Measurements from ENCODE around the gene UGT1A4.
A peak's percentile ranks its signal among the peaks of the same experiment; 100 is the strongest.
"Not testable (repeated sequence)": the region's sequence is repeated elsewhere in the genome, so short reads cannot be mapped to it uniquely, and the experiment has no call there.

UGT1A4 gene

DNA sequence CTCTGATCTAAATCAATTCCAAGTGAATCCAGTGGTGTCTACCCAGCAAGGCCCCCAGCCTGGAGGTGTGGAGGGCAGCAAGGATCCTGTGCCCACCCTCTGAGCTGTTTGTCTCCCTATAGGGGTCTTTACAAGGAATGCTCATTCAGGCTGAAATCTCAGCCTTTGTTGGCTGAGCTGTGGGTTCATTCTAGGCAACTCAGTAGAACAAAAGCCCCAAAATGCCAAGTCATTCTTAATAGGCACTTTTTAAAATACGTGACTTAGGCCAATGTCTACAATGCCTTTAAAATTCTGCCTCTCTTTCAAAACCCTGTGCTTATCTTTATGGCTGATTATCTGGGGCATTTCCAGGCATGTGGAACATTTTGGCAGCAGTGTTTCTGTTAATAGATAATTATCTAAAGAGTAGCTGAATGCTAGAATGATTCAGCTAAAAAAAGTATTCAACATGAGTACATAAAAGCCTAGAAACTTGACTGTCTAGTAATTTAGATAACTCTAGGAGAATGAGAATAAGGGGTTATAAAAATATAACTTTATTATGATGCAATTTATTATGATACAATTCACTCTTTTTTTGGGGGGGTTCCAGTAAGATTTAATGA is 18.4 kb upstream of the UGT1A4 start:
- DNase-seq = no peak

DNA sequence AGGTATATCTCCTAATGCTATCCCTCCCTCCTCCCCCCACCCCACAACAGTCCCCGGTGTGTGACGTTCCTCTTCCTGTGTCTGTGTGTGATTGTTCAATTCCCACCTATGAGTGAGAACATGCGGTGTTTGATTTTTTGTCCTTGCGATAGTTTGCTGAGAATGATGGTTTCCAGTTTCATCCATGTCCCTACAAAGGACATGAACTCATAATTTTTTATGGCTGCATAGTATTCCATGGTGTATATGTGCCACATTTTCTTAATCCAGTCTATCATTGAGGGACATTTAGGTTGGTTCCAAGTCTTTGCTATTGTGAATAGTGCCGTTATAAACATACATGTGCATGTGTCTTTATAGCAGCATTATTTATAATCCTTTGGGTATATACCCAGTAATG is 17.7 kb upstream of the UGT1A4 start:
- not testable (repeated sequence) for DNase-seq

DNA sequence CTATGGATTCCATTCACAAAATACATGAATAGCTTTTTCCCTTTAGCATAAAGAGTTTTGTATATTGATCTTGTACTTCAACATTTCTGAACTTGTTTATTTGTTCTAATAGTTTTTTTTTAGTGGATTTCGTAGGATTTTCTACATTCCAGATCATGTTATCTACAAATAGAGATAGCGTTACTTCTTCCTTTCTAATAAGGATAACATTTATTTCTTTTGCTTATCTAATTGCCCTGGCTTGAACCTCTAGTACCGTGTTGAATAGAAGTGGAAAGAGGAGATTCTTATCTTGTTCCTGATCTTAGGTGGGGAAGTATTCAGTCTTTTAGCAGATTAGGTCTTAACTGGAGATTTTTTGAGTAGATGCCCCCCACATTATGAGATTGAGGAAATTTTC is 16.3 kb upstream of the UGT1A4 start:
- DNase-seq = no peak

DNA sequence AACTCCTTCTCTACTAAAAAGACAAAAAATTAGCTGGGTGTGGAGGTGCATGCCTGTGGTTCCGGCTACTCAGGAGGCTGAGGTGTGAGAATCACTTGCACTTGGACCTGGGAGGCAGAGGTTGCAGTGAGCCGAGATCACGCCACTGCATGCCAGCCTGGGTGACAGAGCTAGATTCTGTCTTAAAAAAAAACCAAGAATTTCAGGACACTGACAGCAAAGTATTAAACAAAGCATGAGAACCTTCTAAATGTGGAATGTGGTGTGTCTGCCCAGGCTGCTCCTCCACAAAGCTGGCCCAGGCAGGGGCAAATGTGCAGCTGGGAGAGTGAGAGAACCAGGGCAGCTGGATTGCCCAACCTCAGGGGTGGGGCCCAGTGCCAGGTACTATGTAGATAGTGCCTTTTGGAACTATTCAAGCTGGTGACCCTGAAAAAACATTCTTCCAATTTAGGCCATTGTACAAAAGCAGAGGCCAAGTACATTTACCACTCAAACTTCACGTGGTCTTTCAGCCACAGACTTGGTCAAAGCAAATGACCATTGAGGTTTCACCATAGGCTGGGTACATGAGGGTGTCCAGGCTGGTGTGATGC is 12.5 kb upstream of the UGT1A4 start:
- DNase-seq = no peak

DNA sequence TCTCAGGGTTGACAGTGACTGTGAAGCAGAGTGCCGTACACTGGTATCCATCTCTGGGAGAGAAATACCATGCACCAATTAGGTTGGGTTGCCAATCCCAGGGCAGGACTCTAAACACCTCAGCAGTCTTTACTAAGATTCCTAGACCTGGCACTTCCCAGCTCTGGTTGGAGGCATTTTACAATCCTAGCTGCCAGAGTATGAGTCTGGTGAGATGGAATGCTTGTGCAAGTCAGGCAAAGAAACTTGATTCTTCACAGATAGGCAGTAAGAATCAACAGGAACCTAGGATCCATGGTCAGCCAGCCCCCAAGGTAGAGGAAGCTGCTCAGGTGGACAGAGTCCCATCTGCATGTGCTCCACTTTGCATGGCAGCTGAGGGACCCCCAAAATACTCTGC is 11.8 kb upstream of the UGT1A4 start:
- no peak for DNase-seq

DNA sequence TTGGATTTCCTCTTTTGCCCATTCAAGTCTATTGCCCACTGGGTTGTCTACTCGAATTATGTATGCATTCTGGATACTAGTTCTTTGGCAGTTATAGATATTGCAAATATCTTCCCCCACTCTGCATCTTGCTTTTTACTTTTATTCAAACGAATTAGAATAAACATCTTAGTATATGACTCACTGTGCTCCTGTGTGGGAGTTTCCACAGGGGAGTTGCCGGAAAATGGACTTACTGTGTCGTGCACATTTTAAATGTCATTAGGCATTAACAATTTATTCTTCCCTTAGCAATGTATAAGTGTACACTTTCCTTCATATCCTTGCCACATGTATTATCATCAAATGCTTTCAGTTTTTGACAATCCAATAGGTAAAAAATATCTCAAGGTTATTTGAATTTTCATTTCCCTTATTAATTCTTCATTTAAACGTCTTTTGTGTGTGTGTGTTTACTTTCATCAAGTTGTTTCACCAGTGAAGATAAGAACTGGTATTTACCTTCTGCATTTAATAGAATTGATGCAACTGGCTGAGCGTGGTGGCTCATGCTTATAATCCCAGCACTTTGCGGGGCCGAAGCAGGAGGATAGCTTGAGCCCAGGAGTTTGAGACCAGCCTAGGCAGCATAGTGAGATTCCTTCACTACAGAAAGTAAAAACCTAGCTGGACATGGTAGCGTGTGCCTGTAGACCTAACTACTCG is 10.4 kb upstream of the UGT1A4 start:
- DNase-seq = no peak

DNA sequence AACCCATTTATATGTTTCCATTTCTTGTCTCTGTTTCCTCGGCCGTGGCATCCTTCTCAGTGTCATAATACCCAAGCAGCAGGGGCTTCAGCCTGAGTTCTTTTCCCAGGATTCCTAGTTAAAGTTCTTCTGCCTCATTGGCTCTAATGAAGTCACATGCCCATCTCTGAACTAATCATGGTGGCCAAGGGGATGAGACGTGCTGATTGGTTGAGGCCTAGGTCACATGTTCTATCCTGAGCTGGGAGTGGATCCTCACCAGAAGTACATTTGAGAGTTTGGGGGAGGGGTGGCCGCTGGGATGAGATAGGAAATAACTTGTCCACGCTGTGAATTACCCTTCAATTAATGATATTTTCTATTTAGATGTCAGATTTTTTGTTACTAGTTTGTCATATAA is 9.6 kb upstream of the UGT1A4 start:
- DNase-seq = no peak

DNA sequence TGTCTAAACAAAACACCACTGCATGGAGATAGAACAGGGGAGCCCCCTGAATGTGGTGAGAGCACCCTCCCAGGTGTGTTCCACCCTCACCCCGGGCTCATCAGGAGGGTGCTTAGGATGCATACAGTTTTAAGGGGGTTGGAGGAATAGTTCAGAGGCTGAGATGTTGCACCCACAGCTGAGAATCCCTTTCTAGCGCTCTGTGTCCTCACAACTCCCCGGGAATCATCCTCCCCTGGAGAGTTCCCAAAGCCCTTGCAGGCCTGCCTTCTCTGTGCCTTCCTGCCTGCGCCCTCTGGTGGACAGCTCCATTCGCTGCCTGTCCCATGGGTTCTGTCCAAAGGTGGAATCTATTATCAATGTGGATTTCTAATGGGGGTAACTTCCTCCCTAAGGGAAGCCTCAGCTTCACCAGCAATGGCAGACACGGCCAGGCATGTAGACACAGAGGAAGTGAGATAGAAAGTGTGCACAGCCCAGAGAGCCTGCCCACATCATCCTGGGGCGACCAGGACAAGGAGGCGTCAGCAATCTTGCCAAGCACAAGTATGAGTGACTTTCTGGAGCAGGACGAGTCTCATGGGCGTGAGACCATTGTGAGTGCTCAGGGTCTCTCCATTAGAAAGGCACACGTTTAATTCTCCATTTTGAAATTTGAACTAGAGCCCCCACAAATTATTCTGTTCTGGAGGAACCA is 7.1 kb upstream of the UGT1A4 start:
- peak; percentile 63 for DNase-seq

DNA sequence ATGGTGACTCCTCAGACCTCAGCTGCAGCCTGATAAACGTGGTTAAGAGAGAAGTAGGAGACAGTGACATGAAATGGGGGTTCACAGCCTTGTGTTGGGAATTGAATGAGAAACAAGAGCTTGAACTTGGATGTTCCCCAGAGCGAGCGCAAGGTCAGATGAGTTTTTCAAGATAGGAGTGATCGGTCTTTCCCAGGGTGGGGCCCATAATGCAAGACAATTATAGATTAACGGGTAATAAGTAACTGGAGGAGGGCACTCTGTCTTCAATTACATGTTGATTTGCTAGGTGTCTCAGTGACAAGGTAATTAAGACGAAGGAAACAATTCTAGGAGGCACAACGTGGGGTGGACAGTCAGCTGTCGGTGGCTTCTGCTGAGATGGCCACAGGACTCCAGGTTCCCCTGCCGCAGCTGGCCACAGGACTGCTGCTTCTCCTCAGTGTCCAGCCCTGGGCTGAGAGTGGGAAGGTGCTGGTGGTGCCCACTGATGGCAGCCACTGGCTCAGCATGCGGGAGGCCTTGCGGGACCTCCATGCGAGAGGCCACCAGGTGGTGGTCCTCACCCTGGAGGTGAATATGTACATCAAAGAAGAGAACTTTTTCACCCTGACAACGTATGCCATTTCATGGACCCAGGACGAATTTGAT is 5.8 kb upstream of the UGT1A4 start, which contains the start of gene UGT1A5:
Gene UGT1A5 (plus strand): TSS at position 297 of the 651 bp plus-strand sequence. CDS start 85 bp downstream, at position 382.
- DNase-seq = no peak

DNA sequence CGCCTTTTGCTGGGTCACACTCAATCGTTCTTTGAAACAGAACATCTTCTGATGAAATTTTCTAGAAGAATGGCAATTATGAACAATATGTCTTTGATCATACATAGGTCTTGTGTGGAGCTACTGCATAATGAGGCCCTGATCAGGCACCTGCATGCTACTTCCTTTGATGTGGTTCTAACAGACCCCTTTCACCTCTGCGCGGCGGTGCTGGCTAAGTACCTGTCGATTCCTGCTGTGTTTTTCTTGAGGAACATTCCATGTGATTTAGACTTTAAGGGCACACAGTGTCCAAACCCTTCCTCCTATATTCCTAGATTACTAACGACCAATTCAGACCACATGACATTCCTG is 5.3 kb upstream of the UGT1A4 start:
- DNase-seq = no peak

DNA sequence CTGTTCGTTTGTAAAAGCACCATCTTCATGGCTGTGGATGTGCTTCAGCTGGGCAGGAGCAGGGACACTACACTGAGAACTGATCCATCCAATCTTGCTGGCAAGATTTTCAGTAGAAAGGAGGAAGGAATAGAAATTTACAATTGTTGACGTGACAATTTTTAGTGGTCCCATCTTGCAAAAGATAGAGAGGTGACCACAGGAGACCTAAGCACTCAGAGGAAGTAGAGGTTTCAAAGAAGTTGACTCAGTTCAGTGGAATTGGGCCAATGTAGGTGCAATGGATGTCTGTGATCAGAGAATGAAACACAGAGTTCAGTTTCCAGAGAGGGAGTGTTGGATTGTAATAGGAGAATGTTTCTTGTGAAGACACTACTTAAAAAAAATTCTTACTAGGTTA is 4.4 kb upstream of the UGT1A4 start:
- DNase-seq = no peak

DNA sequence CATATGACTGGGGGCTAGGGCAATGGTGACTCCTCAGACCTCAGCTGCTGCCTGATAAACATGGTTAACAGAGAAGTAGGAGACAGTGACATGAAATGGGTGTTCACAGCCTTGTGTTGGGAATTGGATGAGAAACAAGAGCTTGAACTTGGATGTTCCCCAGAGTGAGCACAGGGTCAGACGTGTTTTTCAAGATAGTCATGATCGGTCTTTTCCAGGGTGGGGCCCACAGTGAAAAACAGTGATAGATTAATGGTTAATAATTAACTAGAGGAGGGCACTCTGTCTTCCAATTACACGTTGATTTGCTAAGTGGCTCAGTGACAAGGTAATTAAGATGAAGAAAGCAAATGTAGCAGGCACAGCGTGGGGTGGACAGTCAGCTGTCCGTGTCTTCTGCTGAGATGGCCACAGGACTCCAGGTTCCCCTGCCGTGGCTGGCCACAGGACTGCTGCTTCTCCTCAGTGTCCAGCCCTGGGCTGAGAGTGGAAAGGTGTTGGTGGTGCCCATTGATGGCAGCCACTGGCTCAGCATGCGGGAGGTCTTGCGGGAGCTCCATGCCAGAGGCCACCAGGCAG is 10.3 kb downstream of the UGT1A4 start, which contains the start of gene UGT1A3:
Gene UGT1A3 (plus strand): TSS at position 320 of the 579 bp plus-strand sequence. CDS start 85 bp downstream, at position 405.
- no peak for DNase-seq

DNA sequence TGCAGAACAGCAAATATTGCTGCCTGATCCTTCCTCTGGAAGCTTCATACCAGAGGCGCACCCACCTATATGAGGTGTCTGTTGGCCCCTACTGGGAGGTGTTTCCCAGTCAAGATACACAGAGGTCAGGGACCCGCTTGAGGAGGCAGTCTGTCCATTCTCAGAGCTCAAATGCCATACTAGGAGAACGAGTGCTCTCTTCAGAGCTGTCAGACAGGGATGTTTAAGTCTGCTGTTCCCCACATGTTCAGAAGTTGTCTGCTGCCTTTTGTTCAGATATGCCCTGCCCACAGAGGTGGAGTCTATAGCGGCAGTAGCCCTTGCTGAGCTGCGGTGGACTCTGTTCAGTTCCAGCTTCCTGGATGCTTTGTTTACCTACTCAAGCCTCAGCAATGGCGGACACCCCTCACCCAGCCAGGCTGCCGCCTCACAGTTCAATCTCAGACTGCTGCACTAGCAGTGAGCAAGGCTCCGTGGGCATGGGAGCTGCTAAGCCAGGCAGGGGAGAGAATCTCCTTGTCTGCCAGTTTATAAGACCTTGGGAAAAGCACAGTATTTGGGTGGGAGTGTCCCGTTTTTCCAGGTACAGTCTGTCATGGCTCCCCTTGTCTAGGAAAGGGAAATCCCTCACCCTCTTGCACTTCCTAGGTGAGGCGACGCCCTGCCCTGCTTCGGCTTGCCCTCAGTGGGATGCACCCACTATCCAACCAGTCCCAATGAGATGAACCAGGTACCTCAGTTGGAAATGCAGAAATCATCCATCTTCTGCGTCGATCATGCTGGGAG is 18.5 kb downstream of the UGT1A4 start:
- not testable (repeated sequence) for DNase-seq

DNA sequence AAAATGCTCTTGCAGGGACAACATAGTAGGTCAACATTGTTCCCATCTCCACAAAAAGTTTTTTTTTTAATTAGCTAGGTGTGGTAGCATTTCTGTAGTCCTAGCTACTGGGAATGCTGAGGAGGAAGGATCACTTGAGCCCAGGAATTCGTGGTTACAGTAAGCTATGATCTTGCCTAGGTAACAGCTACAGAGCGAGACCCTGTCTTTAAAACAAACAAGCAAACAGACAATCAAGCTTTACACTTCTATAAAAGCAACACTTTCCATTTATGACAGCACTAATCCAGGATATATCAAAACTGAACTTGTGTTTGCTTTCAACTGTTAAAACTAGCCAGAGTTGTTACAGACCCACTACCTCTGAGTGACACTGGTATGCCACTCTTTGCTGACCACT is 22.3 kb downstream of the UGT1A4 start:
- DNase-seq = no peak

DNA sequence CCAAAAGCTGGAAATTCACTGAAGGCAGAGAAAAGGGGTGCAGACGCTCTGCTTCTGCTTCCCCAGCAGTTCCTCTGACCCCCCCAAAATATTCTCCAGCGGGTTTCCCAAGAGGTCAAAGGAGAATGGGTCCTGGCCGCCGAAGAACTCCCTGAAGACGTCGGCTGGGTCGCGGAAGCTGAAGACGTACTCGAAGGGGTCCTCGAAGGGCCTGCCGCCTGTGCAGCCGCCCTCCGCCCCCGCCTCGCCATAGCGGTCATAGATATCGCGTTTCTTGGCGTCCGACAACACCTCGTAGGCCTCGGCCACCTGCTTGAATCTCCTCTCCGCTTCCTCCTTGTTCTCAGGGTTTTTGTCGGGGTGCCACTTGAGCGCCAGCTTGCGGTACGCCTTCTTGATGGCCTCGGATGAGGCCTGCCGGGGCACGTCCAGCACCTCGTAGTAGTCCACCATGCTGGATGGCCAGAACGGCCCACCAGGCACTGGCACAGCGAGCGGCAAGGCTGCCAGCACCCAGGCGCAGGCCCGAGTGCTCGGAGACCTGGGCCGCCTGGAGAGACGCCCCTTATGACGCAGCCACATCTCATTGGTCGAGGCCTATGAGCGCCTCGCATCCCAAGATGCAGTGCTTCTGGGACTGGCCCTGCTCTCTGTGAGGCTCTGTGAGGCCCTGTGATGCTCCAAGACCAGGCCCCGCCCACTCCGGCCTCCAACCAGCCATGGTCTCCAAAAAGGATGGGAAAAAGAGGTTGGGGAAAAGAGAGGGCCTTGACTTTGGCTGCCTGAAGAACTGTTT is 25.1 kb downstream of the UGT1A4 start:
- no peak for DNase-seq

DNA sequence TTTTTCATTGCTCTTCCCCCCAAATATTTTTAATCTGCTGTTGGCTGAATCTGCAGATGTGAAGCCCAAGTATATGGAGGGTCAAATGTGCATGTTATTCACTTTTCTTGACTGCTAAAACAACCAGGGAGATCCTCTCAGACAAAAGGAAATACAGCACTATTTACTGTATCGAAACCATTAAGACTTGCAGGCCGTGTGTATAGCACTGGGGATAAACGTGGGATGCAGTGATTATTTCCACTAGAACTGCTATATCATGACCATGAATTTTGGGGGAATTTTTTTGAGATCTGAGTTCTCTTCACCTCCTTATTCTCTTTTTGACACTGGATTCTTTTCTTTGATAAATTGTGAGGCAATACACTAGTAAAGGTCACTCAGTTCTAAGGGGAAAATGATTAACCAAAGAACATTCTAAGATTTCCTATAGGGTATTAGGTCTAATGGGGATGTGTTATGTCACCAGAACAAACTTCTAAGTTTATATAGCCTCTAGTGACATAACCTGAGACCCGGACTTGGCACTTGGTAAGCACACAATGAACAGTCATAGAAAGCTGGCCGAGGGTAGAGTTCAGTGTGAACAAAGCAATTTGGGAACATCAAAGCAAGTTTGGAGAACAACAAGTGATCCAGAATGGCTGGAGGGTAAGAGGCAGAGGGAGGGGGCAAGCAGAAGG is 26.7 kb downstream of the UGT1A4 start:
- DNase-seq = no peak

DNA sequence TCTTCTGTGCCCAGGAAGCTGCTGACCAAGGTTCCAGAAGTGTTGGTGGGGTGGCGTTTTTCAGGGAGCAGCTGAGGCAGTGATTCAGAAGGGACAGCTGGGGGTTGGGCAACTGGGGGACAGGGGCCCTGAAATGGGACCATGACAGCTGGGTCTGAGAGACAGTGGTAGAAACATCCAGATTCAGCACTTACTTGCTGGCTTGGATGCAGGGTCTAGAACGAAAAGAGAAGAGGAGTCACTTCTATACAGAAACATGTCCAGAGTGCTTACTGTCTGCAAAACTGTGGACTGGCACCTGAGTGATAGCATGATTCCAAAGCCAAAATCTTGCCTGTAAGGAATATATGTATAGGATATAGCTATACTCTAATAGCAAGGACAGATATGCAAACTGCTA is 27.3 kb downstream of the UGT1A4 start:
- DNase-seq = not testable (repeated sequence)

DNA sequence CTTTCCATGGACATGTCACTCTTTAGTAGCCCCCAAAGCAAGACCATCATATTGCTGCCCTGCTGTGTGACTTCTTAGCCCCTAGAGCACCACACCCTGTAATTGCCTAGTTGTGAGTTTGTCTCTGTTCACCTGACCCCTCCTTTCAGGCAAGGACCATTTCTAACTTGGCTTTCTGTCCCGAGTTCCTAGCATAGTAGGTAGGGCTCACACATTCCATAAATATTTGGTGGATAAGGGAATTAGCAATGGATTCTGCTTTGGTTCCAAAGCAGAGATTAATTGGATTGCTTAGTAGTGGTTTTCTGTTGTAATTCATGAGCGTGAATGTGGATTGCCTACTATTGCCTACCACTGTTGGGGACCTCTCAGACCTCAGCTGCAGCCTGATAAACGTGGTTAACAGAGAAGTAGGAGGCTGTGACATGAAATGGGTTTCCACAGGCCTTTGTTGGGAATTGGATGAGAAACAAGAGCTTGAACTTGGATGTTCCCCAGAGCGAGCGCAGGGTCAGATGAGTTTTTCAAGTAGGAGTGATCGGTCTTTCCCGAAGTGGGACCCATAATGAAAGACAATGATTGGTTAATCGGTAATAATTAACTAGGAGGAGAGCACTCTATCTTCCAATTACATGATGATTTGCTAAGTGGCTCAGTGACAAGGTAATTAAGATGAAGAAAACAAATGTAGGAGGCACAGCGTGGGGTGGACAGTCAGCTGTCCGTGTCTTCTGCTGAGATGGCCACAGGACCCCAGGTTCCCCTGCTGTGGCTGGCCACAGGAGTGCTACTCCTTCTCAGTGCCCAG is 28.1 kb downstream of the UGT1A4 start:
- no peak for DNase-seq

DNA sequence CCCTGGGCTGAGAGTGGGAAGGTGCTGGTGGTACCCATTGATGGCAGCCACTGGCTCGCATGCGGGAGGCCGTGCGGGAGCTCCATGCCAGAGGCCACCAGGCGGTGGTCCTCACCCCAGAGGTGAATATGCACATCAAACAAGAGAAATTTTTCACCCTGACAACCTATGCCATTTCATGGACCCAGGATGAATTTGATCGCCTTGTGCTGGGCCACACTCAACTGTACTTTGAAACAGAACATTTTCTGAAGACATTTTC is 28.7 kb downstream of the UGT1A4 start:
- no peak for DNase-seq

DNA sequence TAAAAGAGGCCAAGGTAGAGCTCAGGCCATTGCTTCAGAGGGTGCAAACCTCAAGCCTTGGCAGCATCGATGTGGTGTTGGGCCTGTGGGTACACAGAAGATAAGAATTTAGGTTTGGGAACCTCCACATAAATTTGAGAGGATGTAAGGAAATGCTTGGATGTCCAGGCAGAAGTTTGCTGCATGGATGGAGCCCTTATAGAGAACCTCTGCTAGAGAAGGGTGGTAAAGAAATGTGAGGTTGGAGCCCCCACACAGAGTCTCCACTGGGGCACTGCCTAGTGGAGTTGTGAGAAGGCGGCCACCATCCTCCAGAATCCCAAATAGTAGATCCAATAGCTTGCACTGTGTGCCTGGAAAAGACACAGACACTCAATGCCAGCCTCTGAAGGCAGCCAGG is 32.2 kb downstream of the UGT1A4 start:
- not testable (repeated sequence) for DNase-seq

All from activated CD4-positive, alpha-beta T cell treated with anti-CD3 and anti-CD28 coated beads, Interleukin-2, amount 50 U/mL, for 1 hour (primary cell).